ENCODE results near the gene PRPF38B. TPM values are rescaled to one million over a fixed set of nuclear protein-coding genes. Genes with fewer than 3 reads are reported as not detected.

Gene PRPF38B
- 8.2 and 9.1 TPM in 2 replicates for total RNA-seq

DNA sequence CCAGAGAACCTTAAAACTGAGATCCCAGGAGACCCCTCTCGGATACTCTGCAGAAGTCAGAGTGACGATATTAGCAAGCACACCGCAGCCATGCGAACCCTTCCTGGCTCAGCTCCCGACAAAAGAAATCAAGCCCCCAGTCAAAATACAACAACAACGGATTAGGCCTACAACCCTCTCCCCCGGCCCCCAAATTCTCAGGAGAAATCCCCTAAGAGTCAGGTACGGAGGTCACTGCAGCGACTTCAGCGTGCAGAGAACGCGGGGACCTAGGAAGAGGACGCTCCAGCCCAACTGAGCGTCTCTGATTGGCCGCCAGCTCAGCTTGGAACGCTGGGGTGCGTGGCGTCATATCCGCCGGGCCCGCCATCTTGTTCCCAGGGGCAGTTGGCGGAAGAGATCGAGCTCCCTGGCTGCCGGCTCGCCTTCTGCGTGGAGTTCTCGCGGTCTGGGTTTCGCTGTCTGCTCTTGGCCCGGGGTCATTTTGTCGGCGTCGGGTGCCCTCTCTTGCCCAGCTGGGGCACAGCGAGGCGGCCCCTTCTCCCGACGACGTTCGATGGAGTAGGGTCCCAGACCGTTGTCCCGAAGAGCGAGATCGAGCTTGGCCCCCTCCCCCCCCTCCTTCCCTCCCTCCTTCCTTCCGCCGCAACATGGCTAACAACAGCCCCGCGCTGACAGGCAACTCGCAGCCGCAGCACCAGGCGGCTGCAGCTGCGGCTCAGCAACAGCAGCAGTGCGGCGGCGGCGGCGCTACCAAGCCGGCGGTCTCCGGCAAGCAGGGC, at the start of gene PRPF38B:
TSS of gene PRPF38B (plus strand) at position 369 of the 782 bp plus-strand sequence. CDS start at position 651, 282 bp downstream.

GRCh38 chr1:108661030-108661609, 31.0 kb upstream of the PRPF38B start, which contains the start of gene HENMT1:
Gene HENMT1 (minus strand): TSS chr1:108661093. CDS start chr1:108659884, 1,209 bp downstream.

GRCh38 chr1:108712606-108713150, 20.6 kb downstream of the PRPF38B start, which contains the start of gene FNDC7:
Gene FNDC7 (plus strand): TSS chr1:108712908. CDS start chr1:108712934, 26 bp downstream.

DNA sequence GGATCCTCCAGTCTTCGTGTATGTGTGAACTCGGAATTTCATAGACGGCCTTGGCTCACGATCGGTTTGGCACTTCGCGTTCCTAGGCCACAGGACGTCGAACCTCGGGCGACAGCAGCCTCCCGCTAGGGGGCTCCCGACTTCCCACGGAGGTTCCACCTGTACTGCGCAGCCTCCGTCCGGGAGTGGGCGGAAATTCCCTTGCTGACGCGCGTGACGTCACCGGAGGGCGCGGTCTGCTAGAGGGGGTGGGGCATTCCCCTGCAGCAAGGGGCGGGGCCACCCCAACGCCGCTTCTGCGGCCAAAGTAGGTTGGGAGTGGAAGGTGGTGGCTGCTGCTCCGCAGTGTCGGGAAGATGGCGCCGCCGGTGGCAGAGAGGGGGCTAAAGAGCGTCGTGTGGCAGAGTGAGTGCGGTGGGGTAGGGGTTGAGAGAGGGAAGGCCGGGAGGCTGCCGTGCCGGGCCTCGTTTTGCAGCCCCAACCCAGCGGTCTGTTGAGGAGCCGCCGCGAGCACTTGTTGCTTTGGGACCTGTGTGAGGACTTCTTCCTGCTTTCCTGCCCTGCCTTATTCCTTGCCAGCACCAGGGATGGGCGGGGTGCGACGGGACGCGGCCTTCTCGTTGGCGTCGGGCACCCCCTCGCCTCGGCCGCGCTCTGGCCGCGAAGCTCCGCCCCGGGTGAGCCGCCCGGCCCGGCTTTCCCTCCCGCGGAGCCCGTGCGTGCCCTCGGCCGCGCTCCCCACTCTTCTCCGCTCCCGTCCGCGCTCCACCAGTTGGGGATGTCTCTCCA, 54.5 kb downstream of the PRPF38B start, which contains the start of gene STXBP3:
TSS of gene STXBP3 (plus strand) at position 293 of the 789 bp plus-strand sequence. CDS start at position 357, 64 bp downstream.

Other genes starting within 250 kb of the PRPF38B start
- gene NBPF6, start 242.0 kb upstream of the PRPF38B start, total RNA-seq: not detected in 2 replicates
- gene EEIG2, start 132.2 kb upstream of the PRPF38B start, total RNA-seq: 1.2 TPM in 2 replicates
- gene HENMT1, start 31.2 kb upstream of the PRPF38B start, total RNA-seq: 2.5 and 3.6 TPM in 2 replicates
- gene FNDC7, start 20.6 kb downstream of the PRPF38B start, total RNA-seq: not detected in 2 replicates
- gene STXBP3, start 54.4 kb downstream of the PRPF38B start, total RNA-seq: 31.8 and 33.4 TPM in 2 replicates
- gene AKNAD1, start 164.8 kb downstream of the PRPF38B start, total RNA-seq: not detected in 2 replicates
- gene GPSM2, start 184.7 kb downstream of the PRPF38B start, total RNA-seq: 19.5 and 23.0 TPM in 2 replicates